Nephron (organoid): ENCODE measurements around the gene PPP1R1A.

Experiments used
- H3K27ac Mint-ChIP-seq, 3 experiments: 2 replicates each; pipeline ENCODE4 v1.8.0; 2020; ENCODE audit warnings: mixed read lengths in 3 of 3, mild to moderate bottlenecking in 2 of 3, moderate library complexity in 1 of 3
- H3K27me3 Mint-ChIP-seq: 2 replicates; pipeline ENCODE4 v1.8.0; 2021; ENCODE audit warnings: low read depth, mild to moderate bottlenecking, moderate library complexity, mixed read lengths
- H3K36me3 Mint-ChIP-seq: 2 replicates; pipeline ENCODE4 v1.8.0; 2020; ENCODE audit warnings: low read depth, mixed read lengths
- H3K4me1 Mint-ChIP-seq: 2 replicates; pipeline ENCODE4 v1.8.0; 2020; ENCODE audit warnings: mixed read lengths
- H3K4me3 Mint-ChIP-seq, 3 experiments: 2 replicates each; pipeline ENCODE4 v1.8.0; 2020; ENCODE audit warnings: mild to moderate bottlenecking in 3 of 3, mixed read lengths in 3 of 3, moderate library complexity in 2 of 3
- H3K9me3 Mint-ChIP-seq: 2 replicates; pipeline ENCODE4 v1.8.0; 2020; ENCODE audit warnings: mixed read lengths
- CTCF ChIP-seq, 3 experiments: fragments of 200-600 bp; sonication (generic); IDR thresholded peaks; one replicate each; pipeline ENCODE4 v1.5.0; 2021; ENCODE audit warnings: antibody characterized with exemption in 3 of 3; ENCODE audit not compliant: unreplicated experiment in 3 of 3

PPP1R1A gene

GRCh38 chr12:54579258-54579657 is 9.2 kb downstream of the PPP1R1A start:
- H3K4me1 Mint-ChIP-seq, result peaks cover 7% of the 10 kb centered on the region
- H3K27ac Mint-ChIP-seq, result peak overlapping the region in 1 of 3 experiments; percentile 80
- H3K36me3 Mint-ChIP-seq, result no peaks in the 10 kb centered on the region
- H3K27me3 Mint-ChIP-seq, result peaks cover 29% of the 10 kb centered on the region
- no peak overlapping the region for H3K4me3 Mint-ChIP-seq
- no peak for TF ChIP-seq CTCF (IDR thresholded peaks at IDR 0.05; ENCODE audit: unreplicated experiment in 3 of 3)
- H3K9me3 Mint-ChIP-seq, result no peaks in the 10 kb centered on the region

GRCh38 chr12:54578778-54579177 is 9.7 kb downstream of the PPP1R1A start:
- H3K4me3 Mint-ChIP-seq, result no peak overlapping the region
- no peaks in the 10 kb centered on the region for H3K9me3 Mint-ChIP-seq
- H3K36me3 Mint-ChIP-seq, result no peaks in the 10 kb centered on the region
- no peak for TF ChIP-seq CTCF (IDR thresholded peaks at IDR 0.05; ENCODE audit: unreplicated experiment in 3 of 3)
- H3K4me1 Mint-ChIP-seq, result peaks cover 7% of the 10 kb centered on the region
- peaks cover 28% of the 10 kb centered on the region for H3K27me3 Mint-ChIP-seq
- peak overlapping the region in 1 of 3 experiments; percentile 80 for H3K27ac Mint-ChIP-seq

- no peaks in the 10 kb centered on the region for H3K9me3 Mint-ChIP-seq
- no peaks in the 10 kb centered on the region for H3K36me3 Mint-ChIP-seq
- peaks cover 14% of the 10 kb centered on the region for H3K4me1 Mint-ChIP-seq
- peaks cover 20% of the 10 kb centered on the region for H3K27me3 Mint-ChIP-seq
- TF ChIP-seq CTCF (IDR thresholded peaks at IDR 0.05; ENCODE audit: unreplicated experiment in 3 of 3), result no peak
- H3K4me3 Mint-ChIP-seq, result no peak overlapping the region
- no peak overlapping the region for H3K27ac Mint-ChIP-seq
These were observed 15.6 kb downstream of the PPP1R1A start for GRCh38 chr12:54572881-54573280.

GRCh38 chr12:54571193-54572188 is 17.0 kb downstream of the PPP1R1A start:
- H3K4me3 Mint-ChIP-seq, result no peak overlapping the region
- H3K9me3 Mint-ChIP-seq, result no peaks in the 10 kb centered on the region
- peaks cover 17% of the 10 kb centered on the region for H3K4me1 Mint-ChIP-seq
- H3K27me3 Mint-ChIP-seq, result peaks cover 9% of the 10 kb centered on the region
- TF ChIP-seq CTCF (IDR thresholded peaks at IDR 0.05; ENCODE audit: unreplicated experiment in 3 of 3), result no peak
- peak overlapping the region in 2 of 3 experiments; percentile 11 to 19 for H3K27ac Mint-ChIP-seq
- H3K36me3 Mint-ChIP-seq, result no peaks in the 10 kb centered on the region

- Mint-ChIP-seq H3K36me3 (no peaks in the 10 kb centered on the region), H3K4me1 (peaks cover 30% of the 10 kb centered on the region), H3K27me3 (peaks cover 4% of the 10 kb centered on the region), H3K9me3 (no peaks in the 10 kb centered on the region), H3K27ac (peak overlapping the region in 1 of 3 experiments; percentile 14), H3K4me3 (no peak overlapping the region)
- TF ChIP-seq CTCF (IDR thresholded peaks at IDR 0.05; ENCODE audit: unreplicated experiment in 3 of 3), result no peak
These were observed 18.4 kb downstream of the PPP1R1A start for GRCh38 chr12:54569995-54570528.
